Liver (tissue), 9 donors: ENCODE data around the gene CCDC69. TPM values are rescaled to one million over a fixed set of nuclear protein-coding genes. Genes with fewer than 3 reads are reported as not detected.

Experiments
- DNase-seq: peaks from one replicate; pipeline ENCODE4 v3.0.0-alpha.2; 2017; ENCODE audit warnings: low spot score
- H3K27ac ChIP-seq, 2 donors: one replicate each; pipeline ENCODE4 v1.7.0; 2013; ENCODE audit warnings: inconsistent platforms in 2 of 2, low read length in 2 of 2, control low read depth in 1 of 2, low read depth in 1 of 2, mild to moderate bottlenecking in 1 of 2
- H3K27me3 ChIP-seq, 4 donors: one replicate each; pipeline versions ENCODE4 v1.6.1 to v1.7.0; 2013; ENCODE audit warnings: low read length in 3 of 4, inconsistent platforms in 1 of 4, mild to moderate bottlenecking in 1 of 4, moderate library complexity in 1 of 4; ENCODE audit not compliant: control insufficient read depth in 4 of 4, insufficient read depth in 4 of 4
- H3K36me3 ChIP-seq, 4 donors: one replicate each; pipeline versions ENCODE4 v1.6.1 to v1.7.0; 2013; ENCODE audit warnings: low read length in 3 of 4, mild to moderate bottlenecking in 3 of 4, low read depth in 1 of 4, moderate library complexity in 1 of 4; ENCODE audit not compliant: control insufficient read depth in 4 of 4, insufficient read depth in 3 of 4
- H3K4me1 ChIP-seq, 4 donors: one replicate each; pipeline versions ENCODE4 v1.6.1 to v1.7.0; 2013; ENCODE audit warnings: low read length in 3 of 4, mild to moderate bottlenecking in 3 of 4, moderate library complexity in 1 of 4; ENCODE audit not compliant: control insufficient read depth in 4 of 4, insufficient read depth in 4 of 4
- H3K4me3 ChIP-seq, 3 donors: one replicate each; pipeline versions ENCODE4 v1.6.1 to v1.7.0; 2013; ENCODE audit warnings: low read length in 3 of 3, control low read depth in 1 of 3, low read depth in 1 of 3, mild to moderate bottlenecking in 1 of 3
- H3K9ac ChIP-seq, 2 donors: one replicate each; pipeline ENCODE4 v1.7.0; 2013; ENCODE audit warnings: low read length in 2 of 2, mild to moderate bottlenecking in 2 of 2, moderate library complexity in 2 of 2, control low read depth in 1 of 2, low read depth in 1 of 2
- H3K9me3 ChIP-seq, 4 donors: one replicate each; pipeline versions ENCODE4 v1.6.1 to v1.7.0; 2013; ENCODE audit warnings: low read length in 3 of 4; ENCODE audit not compliant: control insufficient read depth in 4 of 4
- ATF3 ChIP-seq: IDR thresholded peaks from 2 replicates; pipeline ENCODE4 v1.6.1; 2016; ENCODE audit warnings: antibody characterized with exemption
- CTCF ChIP-seq: fragments of 150-350 bp; IDR thresholded peaks from 2 replicates; pipeline ENCODE4 v1.5.1; 2017; ENCODE audit warnings: improper control_type of control experiment, low read depth, low read length; ENCODE audit not compliant: missing input control
- EGR1 ChIP-seq, 2 donors: IDR thresholded peaks; 2 replicates each; pipeline ENCODE4 v1.6.1; 2016 to 2018; ENCODE audit warnings: antibody characterized with exemption in 2 of 2, low read depth in 2 of 2
- FOXA1 ChIP-seq: IDR thresholded peaks from 2 replicates; pipeline ENCODE4 v1.6.1; 2016; ENCODE audit warnings: antibody characterized with exemption
- FOXA2 ChIP-seq: IDR thresholded peaks from 2 replicates; pipeline ENCODE4 v1.6.1; 2016; ENCODE audit warnings: antibody characterized with exemption
- GABPA ChIP-seq, 2 donors: IDR thresholded peaks in 1 of 2; conservative IDR thresholded peaks in 1 of 2; 2 replicates each; pipeline ENCODE4 v1.6.1; 2016; ENCODE audit warnings: antibody characterized with exemption in 2 of 2, mild to moderate bottlenecking in 1 of 2, moderate library complexity in 1 of 2
- HNF4G ChIP-seq: IDR thresholded peaks from 2 replicates; pipeline ENCODE4 v1.6.1; 2016; ENCODE audit warnings: antibody characterized with exemption
- JUND ChIP-seq, 2 donors: IDR thresholded peaks; 2 replicates each; pipeline ENCODE4 v1.6.1; 2016; ENCODE audit warnings: antibody characterized with exemption in 2 of 2
- MAX ChIP-seq: IDR thresholded peaks from 2 replicates; pipeline ENCODE4 v1.6.1; 2016; ENCODE audit warnings: antibody characterized with exemption
- NR2F2 ChIP-seq: IDR thresholded peaks from 2 replicates; pipeline ENCODE4 v1.6.1; 2016; ENCODE audit warnings: antibody characterized with exemption
- RAD21 ChIP-seq, 2 donors: IDR thresholded peaks; 2 replicates each; pipeline ENCODE4 v1.6.1; 2016; ENCODE audit warnings: antibody characterized with exemption in 2 of 2, mild to moderate bottlenecking in 2 of 2
- RXRA ChIP-seq, 2 donors: IDR thresholded peaks; 2 replicates each; pipeline ENCODE4 v1.6.1; 2017 to 2018; ENCODE audit warnings: antibody characterized with exemption in 2 of 2, mild to moderate bottlenecking in 1 of 2
- SP1 ChIP-seq: IDR thresholded peaks from 2 replicates; pipeline ENCODE4 v1.6.1; 2018; ENCODE audit warnings: antibody characterized with exemption, mild to moderate bottlenecking
- TAF1 ChIP-seq: conservative IDR thresholded peaks from 2 replicates; pipeline ENCODE4 v1.6.1; 2016; ENCODE audit warnings: antibody characterized with exemption, mild to moderate bottlenecking
- YY1 ChIP-seq: IDR thresholded peaks from 2 replicates; pipeline ENCODE4 v1.6.1; 2016; ENCODE audit warnings: antibody characterized with exemption, mild to moderate bottlenecking
- ZBTB33 ChIP-seq: IDR thresholded peaks from 2 replicates; pipeline ENCODE4 v1.6.1; 2016; ENCODE audit warnings: antibody characterized with exemption
- WGBS: extraction: QIAGEN DNeasy Blood & Tissue Kit; methylation state at CpG from one replicate; pipeline ENCODE4 v1.1.7; 2013; 5-methylcytosine and 5-hydroxymethylcytosine counted together
- polyA plus RNA-seq, 2 donors: library from polyadenylated mRNA; stranded (reverse) in 1 of 2; unstranded in 1 of 2; fragments of 200-250 nt in 1 of 2; fragments of >200 nt in 1 of 2; fragmentation: Nextera tagmentation in 1 of 2; extraction: Ambion mirVana in 1 of 2; gene quantifications; one replicate each; pipeline versions ENCODE4 v1.2.1 to v1.2.3, GENCODE V29; 2013 to 2015
- total RNA-seq, 2 donors: library from RNA; depleted of rRNA; stranded (reverse); fragments of >200 nt; gene quantifications; one replicate each; pipeline ENCODE4 v1.2.3, GENCODE V29; 2014
- donor health status: healthy.
- donor health status: healthy.
- donor health status: healthy.
- donor health status: healthy.
- donor health status: healthy.

CCDC69 gene
- total and polyA plus RNA-seq, 4 donors = 11.9 to 28.6 (median 18.0) TPM

- DNase-seq = no peak
- Histone ChIP-seq H3K27ac (no peak overlapping the region), H3K27me3 (no peaks in the 10 kb centered on the region), H3K4me3 (no peak overlapping the region), H3K9ac (no peak overlapping the region), H3K4me1 (peaks cover 0 to 4% (median 1%) of the 10 kb centered on the region in 4 donors), H3K9me3 (no peaks in the 10 kb centered on the region), H3K36me3 (peaks cover 14 to 62% (median 48%) of the 10 kb centered on the region in 4 donors)
- TF ChIP-seq HNF4G (no peak), RAD21 (IDR thresholded peaks at IDR 0.05) (no peak), NR2F2 (no peak), JUND (IDR thresholded peaks at IDR 0.05) (no peak), FOXA1 (no peak), ZBTB33 (no peak), TAF1 (no peak), YY1 (no peak), ATF3 (no peak)
- WGBS = 91% methylated on average over 7 of the region's 7 CpGs
These were observed 83.0 kb downstream of the CCDC69 start for GRCh38 chr5:151140686-151141459.

DNA sequence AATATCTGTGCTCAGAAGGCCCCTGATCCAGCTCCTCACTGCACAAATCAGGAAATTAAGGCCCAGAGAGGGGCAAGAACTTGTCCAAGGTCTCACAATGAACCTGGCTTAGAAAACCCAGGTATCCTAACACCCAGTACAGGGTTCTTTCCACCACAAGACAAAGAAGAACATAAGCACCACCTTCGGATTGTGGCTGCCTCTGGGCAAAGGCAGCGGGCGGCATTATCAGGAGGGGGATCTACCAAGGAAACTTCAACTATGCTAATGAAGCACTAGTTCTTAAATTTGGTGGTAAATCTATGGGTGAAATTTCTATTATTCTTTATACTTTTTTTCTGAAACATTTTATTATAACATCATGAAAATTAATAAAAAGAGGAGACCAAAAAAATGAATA, 84.2 kb downstream of the CCDC69 start:
- Histone ChIP-seq H3K27me3 (no peaks in the 10 kb centered on the region), H3K4me1 (peaks cover 0 to 3% (median 0%) of the 10 kb centered on the region in 4 donors), H3K9ac (no peak overlapping the region), H3K27ac (no peak overlapping the region), H3K4me3 (no peak overlapping the region), H3K36me3 (peaks cover 14 to 67% (median 54%) of the 10 kb centered on the region in 4 donors), H3K9me3 (no peaks in the 10 kb centered on the region)
- 93% methylated on average over 3 of the region's 3 CpGs for WGBS
- no peak for DNase-seq
- TF ChIP-seq SP1 = no peak
- no peak for TF ChIP-seq ATF3
- no peak for TF ChIP-seq EGR1 (IDR thresholded peaks at IDR 0.05; ENCODE audit: low read depth in 2 of 2)
- no peak for TF ChIP-seq FOXA2
- TF ChIP-seq FOXA1 = no peak
- TF ChIP-seq HNF4G = no peak
- no peak for TF ChIP-seq NR2F2
- no peak for TF ChIP-seq MAX
- no peak for TF ChIP-seq ZBTB33
- TF ChIP-seq GABPA (IDR thresholded peaks at IDR 0.05 in 1 of 2, conservative IDR thresholded peaks at IDR 0.05 in 1 of 2) = no peak
- no peak for TF ChIP-seq CTCF
- no peak for TF ChIP-seq YY1
- TF ChIP-seq RXRA (IDR thresholded peaks at IDR 0.05) = no peak
- TF ChIP-seq JUND (IDR thresholded peaks at IDR 0.05) = no peak
